ENCODE results near the gene CTF1.

GRCh38 chr16:30896889-30897733 is 697 bp downstream of the CTF1 start:
- no peak for TF ChIP-seq GATA3 (IDR thresholded peaks at IDR 0.05; ENCODE audit: low read depth, low read length)
- no peak for TF ChIP-seq GATA2 (IDR thresholded peaks at IDR 0.05; ENCODE audit: low read depth, low read length)
